NOMO-1 treated with DMSO at 0.1 percent for 48 hours (cell line): ENCODE measurements around the gene NR2E1.

ENCODE experiments used
- DNase-seq: peaks from one replicate; lab custom pipeline; 2025; ENCODE audit not compliant: unreplicated experiment; lab: John Stamatoyannopoulos, UW

Gene NR2E1

GRCh38 chr6:108207013-108207412 lies 41.2 kb downstream of the NR2E1 start:
- no peak for DNase-seq

GRCh38 chr6:108209738-108210137 lies 43.9 kb downstream of the NR2E1 start:
- DNase-seq = no peak

GRCh38 chr6:108210556-108210955 lies 44.7 kb downstream of the NR2E1 start:
- DNase-seq = no peak

- no peak for DNase-seq
These were observed 45.8 kb downstream of the NR2E1 start for GRCh38 chr6:108211671-108212070.

GRCh38 chr6:108222064-108222463 lies 56.2 kb downstream of the NR2E1 start:
- no peak for DNase-seq

- DNase-seq = peak; percentile 73
These were observed 56.7 kb downstream of the NR2E1 start for GRCh38 chr6:108222504-108222903.

GRCh38 chr6:108227290-108227689 lies 61.5 kb downstream of the NR2E1 start:
- no peak for DNase-seq

- no peak for DNase-seq
These were observed 62.6 kb downstream of the NR2E1 start for GRCh38 chr6:108228416-108228815.

- DNase-seq = no peak
These were observed 69.3 kb downstream of the NR2E1 start for GRCh38 chr6:108235127-108235526.

- no peak for DNase-seq
These were observed 71.0 kb downstream of the NR2E1 start for GRCh38 chr6:108236791-108237190.

GRCh38 chr6:108238322-108238721 lies 72.5 kb downstream of the NR2E1 start:
- no peak for DNase-seq
